ENCODE data around the gene CLMN. TPM values are rescaled to one million over a fixed set of nuclear protein-coding genes. Genes with fewer than 3 reads are reported as not detected.

Gene CLMN
- total RNA-seq, 2 donors from 2014 or later = 3.4 to 4.0 TPM

DNA sequence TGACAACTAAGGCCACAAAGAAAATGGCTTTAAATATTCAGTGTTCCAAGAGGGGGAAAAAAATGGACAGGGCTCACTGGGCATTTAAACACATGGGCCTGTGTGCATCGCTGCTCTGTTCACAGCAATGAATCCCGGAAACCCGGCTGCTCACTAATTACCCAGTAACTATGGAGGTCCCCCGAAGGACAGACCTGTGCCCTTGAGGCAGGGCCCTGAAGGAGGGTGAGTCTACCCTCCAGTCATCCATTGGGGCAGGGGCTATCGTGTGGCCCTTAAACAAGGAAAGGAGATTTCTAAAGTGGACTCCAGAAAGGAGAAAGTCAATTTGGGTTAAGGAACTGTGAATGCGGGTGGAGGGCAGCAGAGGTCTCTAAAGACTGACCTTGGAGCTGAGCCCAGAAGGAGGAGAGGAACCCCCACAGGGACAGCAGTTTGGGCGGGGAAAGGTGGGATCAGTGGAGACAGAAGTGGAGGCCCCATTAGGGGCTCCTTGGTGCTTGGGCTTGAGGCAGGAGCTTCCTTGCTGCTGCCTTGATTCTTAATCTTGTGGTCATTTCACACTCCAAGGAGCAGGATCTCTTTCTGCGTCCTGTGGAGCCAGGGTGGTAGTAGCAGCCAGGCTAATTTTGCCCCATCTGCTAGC, 1.4 kb upstream of the CLMN start:
- Histone ChIP-seq H3K27ac (peak overlapping the region; percentile 67 to 68), H3K27me3 (no peaks in the 10 kb centered on the region), H3K4me3 (no peak overlapping the region), H3K4me1 (peaks cover 0 to 16% of the 10 kb centered on the region in 2 donors), H3K9me3 (no peaks in the 10 kb centered on the region), H3K36me3 (no peaks in the 10 kb centered on the region)
- TF ChIP-seq, protein P1, sequence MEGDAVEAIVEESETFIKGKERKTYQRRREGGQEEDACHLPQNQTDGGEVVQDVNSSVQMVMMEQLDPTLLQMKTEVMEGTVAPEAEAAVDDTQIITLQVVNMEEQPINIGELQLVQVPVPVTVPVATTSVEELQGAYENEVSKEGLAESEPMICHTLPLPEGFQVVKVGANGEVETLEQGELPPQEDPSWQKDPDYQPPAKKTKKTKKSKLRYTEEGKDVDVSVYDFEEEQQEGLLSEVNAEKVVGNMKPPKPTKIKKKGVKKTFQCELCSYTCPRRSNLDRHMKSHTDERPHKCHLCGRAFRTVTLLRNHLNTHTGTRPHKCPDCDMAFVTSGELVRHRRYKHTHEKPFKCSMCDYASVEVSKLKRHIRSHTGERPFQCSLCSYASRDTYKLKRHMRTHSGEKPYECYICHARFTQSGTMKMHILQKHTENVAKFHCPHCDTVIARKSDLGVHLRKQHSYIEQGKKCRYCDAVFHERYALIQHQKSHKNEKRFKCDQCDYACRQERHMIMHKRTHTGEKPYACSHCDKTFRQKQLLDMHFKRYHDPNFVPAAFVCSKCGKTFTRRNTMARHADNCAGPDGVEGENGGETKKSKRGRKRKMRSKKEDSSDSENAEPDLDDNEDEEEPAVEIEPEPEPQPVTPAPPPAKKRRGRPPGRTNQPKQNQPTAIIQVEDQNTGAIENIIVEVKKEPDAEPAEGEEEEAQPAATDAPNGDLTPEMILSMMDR (IDR thresholded peaks at IDR 0.05) = no peak
- no peak for DNase-seq (ENCODE audit: low spot score)

DNA sequence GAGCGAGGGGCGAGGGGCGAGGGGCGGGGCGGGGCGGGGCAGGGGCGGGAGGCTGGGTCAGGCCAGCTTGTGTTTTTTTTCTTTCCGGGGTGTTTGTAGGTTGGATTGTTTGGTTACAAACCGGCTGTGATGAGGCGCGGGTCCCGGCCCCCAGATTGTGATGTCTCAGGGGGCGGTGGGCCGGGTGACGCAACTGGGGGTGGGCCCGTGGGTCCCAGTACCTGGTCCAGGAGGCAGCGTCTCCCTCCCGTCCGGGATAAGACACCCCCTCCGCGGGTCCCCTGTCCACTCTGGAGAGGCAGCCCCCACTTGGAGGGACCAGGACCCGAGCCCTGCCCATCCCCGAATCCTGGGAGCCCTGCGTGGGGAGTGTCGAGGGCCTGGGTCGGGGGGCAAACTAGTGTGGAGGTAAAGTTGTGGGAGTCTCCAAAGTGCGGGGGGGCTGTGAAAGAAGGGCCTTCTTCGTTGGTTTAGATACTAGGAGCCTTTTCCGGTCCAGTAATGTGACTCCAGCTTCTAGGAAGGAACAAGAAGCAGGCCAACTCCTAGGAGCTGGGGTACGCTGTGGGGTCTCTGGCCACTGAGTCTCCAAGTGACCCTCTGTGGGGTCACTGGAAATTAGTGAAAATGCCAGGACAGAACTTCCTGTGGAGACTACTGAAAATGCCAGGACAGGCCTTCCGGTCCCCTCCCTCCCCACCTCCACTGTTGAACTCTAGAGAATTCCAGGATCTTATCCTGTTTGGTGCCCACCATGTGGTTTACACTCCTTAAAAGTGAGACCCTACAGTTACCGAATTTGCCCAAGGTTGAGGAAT, 579 bp upstream of the CLMN start:
- TF ChIP-seq, protein P1 (IDR thresholded peaks at IDR 0.05) = no peak
- Histone ChIP-seq H3K36me3 (no peaks in the 10 kb centered on the region), H3K4me3 (peak overlapping the region; percentile 41 to 53), H3K27ac (peak overlapping the region; percentile 67 to 68), H3K9me3 (no peaks in the 10 kb centered on the region), H3K4me1 (peaks cover 0 to 17% of the 10 kb centered on the region in 2 donors), H3K27me3 (no peaks in the 10 kb centered on the region)
- no peak for DNase-seq (ENCODE audit: low spot score)

DNA sequence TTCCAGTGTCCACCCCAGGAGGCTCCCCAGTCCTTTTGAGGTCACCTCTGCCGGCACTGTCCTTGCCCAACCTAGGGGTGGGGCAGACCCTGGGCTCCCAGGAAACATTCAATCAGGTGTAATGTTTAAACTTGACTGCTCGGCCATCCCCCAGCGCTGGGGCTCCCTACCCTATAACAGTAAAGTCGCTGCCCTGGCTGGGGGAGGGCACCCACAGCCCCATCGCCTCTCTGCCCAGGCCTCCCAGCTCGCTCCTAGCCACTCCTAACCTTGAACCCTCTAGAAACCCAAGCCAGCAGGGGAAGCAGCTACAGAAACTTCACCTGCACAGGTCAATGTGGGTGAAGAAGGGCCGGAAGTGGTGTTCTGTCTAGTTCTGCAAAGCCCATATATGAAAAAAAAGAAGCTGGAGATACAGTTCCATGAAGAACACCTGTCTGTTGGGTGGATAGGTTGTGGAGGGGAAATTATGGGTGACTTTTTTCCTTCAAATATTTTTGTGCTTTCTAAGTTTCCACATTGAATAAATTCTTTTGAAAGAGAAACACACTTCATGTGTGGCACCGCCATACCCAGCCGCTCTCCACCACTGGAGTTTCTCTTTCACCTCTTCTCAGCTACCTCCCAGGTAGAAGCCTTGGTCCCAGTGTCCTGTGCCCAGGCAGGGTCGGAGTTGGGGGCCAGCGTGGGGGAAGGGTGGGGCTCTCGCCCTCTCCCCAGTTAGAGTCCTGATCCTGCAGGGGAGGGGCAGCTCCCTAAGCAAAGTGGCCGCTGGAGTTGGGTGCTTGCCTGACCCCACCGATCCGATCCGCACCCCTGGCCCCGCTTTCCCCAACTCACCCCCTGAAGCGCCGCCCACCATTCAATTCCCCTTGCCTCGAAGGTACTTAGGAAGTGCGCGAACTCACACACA, 1.1 kb downstream of the CLMN start:
- Histone ChIP-seq H3K4me3 (peak overlapping the region; percentile 71 to 87), H3K9me3 (no peaks in the 10 kb centered on the region), H3K4me1 (peaks cover 0 to 33% of the 10 kb centered on the region in 2 donors), H3K36me3 (no peaks in the 10 kb centered on the region), H3K27me3 (no peaks in the 10 kb centered on the region), H3K27ac (peak overlapping the region; percentile 81 to 87)
- DNase-seq (ENCODE audit: low spot score) = no peak
- TF ChIP-seq, protein P1 (IDR thresholded peaks at IDR 0.05) = no peak

DNA sequence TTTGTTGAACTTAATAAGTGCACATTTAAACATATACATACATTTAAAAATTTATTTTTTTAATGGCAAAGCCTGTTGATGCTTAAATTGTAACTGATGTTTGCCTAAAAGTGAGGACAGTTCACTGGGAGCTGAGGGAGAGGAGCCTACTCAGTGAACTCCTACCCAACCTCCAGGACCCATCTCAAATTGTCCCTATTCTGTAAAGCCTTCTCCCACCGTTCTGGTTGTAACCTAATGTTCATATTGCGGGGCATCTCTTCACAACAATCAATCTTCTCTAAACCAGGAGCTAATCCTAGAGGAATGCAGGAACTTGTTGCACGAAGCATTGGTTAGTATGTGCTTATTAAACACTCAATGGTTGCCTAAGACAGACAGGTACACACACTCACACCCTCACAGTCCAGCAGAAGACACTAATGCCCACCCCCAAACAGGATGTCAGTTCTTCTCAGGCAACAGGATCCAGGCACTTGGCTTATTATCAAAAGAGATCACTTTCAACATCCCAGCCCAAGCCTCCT, 1.8 kb downstream of the CLMN start:
- Histone ChIP-seq H3K9me3 (no peaks in the 10 kb centered on the region), H3K27me3 (no peaks in the 10 kb centered on the region), H3K4me1 (peaks cover 0 to 34% of the 10 kb centered on the region in 2 donors), H3K4me3 (peak overlapping the region in 1 of 2 donors; percentile 87), H3K36me3 (no peaks in the 10 kb centered on the region), H3K27ac (peak overlapping the region; percentile 81 to 87)
- TF ChIP-seq, protein P1 (IDR thresholded peaks at IDR 0.05) = no peak
- no peak for DNase-seq (ENCODE audit: low spot score)

DNA sequence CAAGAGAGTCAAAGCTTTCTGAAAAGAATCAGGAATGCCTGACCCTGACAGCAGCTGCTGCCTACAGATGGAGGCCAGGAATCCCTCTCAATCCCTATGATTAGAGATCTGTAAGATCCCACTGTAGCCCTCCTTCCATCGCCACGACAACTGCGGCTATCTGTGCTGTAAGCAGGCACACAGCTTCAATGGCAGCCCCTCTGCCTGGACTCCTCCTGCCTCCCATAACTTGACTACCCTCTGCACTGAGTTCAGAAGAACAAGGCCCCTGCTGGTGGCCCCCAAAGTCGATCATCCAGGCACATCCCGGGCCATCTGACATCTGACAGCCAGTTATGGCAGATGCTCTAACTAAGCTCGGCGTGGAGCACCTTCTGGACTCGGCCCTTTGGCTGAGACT, 2.9 kb downstream of the CLMN start:
- Histone ChIP-seq H3K4me3 (no peak overlapping the region), H3K9me3 (no peaks in the 10 kb centered on the region), H3K27ac (peak overlapping the region; percentile 48 to 81), H3K27me3 (no peaks in the 10 kb centered on the region), H3K4me1 (peaks cover 0 to 38% of the 10 kb centered on the region in 2 donors), H3K36me3 (no peaks in the 10 kb centered on the region)
- no peak for DNase-seq (ENCODE audit: low spot score)
- TF ChIP-seq, protein P1 (IDR thresholded peaks at IDR 0.05) = no peak

All from right atrium auricular region (tissue), 2 donors.